Neural cell (in vitro differentiated cells): Measurements from ENCODE around the gene DHRS1.

Experiments
- EZH2 ChIP-seq: fragments of 200-600, 300-800 bp; shearing (Covaris generic), sonication (generic); IDR thresholded peaks from 2 replicates; pipeline ENCODE4 v1.6.1; 2014; ENCODE audit warnings: antibody characterized with exemption, low read length, borderline replicate concordance, mild to moderate bottlenecking; ENCODE audit not compliant: insufficient read depth, poor library complexity, severe bottlenecking
- RAD21 ChIP-seq: fragments of 450-650 bp; conservative IDR thresholded peaks from 2 replicates; pipeline ENCODE4 v1.6.1; 2014; ENCODE audit warnings: antibody characterized with exemption, mild to moderate bottlenecking, moderate library complexity
- TF ChIP-seq, protein P1 (sequence below): fragments of 450-650 bp; IDR thresholded peaks from 2 replicates; pipeline ENCODE4 v1.5.1; 2014; ENCODE audit warnings: antibody characterized with exemption, mild to moderate bottlenecking, moderate library complexity; ENCODE audit not compliant: poor library complexity, severe bottlenecking

DNA sequence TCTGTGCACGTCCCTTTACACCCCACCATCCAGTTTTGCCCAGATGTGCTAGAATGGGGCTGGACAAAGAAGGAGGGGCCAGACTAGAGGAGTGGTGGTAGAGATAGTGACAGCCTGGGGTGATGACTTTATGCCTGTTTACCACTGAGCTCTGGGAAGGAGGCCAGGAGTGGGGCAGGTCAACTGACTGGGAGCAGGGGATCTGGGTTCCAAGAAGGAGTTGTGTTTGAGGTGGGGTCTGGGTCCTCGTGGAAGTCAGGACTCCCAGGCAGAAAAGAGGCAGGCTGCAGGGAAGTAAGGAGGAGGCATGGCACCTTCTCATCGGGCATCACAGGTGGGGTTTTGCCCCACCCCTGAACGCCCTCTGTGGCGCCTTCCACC lies 10.7 kb upstream of the DHRS1 start:
- TF ChIP-seq, protein P1, sequence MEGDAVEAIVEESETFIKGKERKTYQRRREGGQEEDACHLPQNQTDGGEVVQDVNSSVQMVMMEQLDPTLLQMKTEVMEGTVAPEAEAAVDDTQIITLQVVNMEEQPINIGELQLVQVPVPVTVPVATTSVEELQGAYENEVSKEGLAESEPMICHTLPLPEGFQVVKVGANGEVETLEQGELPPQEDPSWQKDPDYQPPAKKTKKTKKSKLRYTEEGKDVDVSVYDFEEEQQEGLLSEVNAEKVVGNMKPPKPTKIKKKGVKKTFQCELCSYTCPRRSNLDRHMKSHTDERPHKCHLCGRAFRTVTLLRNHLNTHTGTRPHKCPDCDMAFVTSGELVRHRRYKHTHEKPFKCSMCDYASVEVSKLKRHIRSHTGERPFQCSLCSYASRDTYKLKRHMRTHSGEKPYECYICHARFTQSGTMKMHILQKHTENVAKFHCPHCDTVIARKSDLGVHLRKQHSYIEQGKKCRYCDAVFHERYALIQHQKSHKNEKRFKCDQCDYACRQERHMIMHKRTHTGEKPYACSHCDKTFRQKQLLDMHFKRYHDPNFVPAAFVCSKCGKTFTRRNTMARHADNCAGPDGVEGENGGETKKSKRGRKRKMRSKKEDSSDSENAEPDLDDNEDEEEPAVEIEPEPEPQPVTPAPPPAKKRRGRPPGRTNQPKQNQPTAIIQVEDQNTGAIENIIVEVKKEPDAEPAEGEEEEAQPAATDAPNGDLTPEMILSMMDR, result no peak
- TF ChIP-seq EZH2, result no peak
- TF ChIP-seq RAD21, result no peak
